NCI-H146 treated with DMSO at 0.1 percent for 48 hours (cell line): ENCODE results near the gene GALNT18.

ENCODE experiments used
- DNase-seq: peaks from one replicate; lab custom pipeline; 2025; ENCODE audit not compliant: unreplicated experiment; lab: John Stamatoyannopoulos, UW

Gene GALNT18

DNA sequence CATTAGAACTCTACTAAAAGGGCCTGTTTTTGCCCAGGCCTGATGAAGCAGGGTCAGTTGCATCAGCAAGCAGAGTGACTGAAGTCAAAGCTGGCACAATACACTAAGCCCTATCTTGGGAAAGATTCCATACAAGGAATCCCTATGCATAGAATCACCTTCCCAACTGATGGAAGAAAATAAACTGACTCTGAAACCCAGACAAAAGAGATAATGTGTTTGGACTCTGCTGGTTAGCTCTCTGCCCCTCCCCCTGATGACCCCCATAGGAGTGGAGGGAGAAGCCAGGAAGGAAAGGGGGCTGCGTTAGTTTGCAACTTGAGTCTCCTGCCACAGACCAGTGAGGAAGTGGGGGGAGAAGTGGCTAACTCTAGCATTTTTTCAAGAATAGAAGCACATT is 32.9 kb downstream of the GALNT18 start:
- DNase-seq, result no peak

DNA sequence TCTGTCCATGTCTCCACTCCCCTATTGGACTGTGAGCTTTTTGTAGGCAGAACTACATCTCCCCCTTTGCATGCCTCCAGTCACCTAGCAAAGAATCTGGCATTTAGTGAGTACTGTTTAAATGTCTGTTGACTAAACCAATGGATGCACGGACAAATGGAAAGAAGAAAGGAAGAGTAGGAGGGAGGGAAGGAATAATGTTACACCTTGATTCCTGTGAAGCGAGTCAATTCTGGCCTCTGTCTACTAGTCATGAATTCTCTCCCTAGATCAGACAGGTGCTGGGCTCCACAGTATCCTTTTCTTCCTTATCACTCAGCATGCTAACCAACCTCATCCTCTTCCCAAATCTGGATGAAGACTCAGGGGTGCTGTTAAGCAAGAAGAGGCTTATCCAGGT is 33.6 kb downstream of the GALNT18 start:
- no peak for DNase-seq

DNA sequence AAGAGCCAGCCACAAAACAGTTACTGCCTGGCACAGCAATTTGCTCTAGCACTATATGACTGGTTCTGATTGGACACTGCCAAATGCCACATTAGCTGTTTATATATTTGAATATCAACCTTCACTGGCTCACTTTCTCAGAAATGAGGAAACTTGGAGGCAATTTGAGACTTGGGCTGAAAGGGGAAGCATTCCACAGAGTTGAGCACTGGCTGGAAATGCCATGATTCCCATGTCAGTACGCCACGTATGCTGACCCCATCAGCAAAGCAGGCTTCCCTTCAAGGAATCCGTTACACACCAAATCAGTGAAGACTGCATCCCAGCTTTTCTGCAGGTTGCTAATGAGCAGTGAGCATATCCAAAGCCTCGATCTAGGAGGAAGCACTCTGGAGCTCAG is 34.7 kb downstream of the GALNT18 start:
- DNase-seq, result no peak

DNA sequence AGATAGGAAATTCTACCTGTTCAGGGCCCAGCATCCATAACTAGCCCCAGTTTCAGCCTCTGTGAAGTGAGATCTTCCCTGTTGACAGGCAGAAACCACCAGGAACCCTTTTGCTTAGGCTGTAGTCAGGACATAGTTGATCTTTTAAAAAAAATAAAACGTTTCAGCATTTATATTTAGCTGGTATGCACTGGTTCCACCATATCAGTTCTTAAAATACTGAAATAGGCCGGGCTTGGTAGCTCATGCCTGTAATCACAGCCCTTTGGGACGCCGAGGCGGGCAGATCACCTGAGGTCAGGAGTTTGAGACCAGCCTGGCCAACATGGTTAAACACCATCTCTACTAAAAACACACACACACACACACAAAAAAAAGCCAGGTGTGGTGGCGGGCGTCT is 35.3 kb downstream of the GALNT18 start:
- DNase-seq, result no peak

DNA sequence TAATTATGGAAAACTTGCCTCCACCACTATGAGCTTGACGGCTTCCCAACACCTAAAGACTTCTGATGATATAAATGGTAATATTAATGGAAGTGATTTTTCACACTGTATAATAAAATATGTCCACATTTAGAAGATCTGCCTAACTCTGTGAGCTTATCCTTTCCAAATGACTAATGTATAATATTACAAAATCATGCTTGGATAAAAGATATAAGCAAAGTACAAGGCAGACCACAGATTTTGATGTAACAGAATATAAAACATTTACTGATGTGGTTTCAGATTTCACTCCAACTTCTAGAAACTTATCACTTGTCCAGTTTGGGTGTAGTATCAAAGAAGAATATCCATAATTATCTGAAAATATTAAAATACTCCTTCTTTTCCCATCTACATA is 36.9 kb downstream of the GALNT18 start:
- no peak for DNase-seq

DNA sequence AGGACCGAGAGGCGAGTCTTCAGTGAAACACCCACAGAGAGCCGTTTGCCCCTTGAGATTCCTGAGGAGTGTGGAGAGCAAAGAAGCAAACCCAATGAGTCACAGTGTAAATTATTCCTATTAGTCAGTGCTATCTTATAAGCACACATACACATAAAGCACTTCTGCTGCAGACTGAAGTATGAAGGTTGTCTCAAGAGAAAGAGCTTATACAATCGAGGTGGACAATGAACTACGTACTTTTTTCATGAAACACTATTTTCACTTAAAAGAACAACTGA is 37.3 kb downstream of the GALNT18 start:
- no peak for DNase-seq

DNA sequence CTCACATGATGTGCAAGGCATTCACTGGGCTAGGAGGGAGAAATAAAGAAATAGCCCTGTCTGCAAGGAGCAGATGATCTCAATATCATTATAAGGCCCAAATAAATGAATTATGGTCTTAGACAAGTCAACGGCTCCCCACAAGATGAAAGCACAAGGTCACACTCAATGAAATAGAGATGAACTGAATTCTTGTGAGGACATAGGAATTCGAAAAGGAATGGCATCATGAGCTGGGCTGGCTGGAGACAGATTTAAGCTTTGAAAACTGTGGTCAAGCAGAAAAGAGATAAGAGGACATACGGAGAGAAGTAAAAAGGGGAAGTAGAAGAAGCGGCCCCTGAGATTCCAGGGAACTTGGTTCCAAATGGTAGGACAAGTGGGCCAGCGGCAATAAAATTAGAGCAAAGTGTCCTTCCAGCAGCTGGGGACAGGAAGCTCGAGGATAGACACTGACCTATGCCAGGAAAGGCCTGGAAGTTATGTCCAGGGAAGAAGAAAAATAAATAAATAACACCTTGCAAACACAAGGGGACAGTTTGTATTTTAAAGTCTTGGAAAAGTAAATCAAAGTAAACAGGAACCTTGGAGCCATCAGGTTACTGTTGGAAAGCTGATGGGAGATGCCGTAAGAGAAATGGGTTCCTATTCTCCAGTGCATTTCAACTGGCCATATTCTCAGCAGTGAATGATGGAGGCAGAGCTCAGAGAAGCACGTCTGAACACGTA is 37.8 kb downstream of the GALNT18 start:
- no peak for DNase-seq

DNA sequence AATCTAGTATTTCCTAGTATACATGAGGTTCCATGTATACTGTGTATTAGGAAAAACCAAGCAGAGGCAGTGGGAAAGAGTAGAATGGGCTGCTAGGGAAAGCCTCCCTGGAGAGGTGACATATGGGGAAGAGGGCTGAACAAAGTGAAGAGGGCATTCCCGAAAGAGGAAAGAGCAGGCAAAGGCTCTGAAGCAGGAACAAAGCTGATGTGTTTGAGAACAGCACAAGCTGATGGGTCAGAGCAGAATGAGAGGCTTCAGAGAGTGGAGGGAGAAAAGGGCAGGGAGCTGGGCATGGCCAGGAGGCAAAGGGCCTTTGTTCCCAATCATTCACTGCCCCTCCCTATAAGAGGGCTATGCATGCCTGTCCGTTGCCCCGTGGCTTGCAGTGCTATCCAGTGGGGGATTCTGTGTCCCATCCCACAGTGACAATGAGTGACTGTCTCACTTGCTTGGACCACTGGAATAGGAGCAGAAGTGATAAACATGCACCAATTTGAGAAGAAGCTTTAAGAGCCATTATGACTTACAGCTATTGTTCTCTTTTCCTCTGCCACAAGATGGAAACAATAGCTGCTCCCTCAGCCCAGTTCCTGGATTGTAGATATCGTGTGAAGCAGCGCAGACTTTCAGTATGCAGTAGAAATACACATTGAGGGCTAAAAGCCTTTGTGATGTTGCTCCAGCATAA is 39.6 kb downstream of the GALNT18 start:
- DNase-seq, result no peak

DNA sequence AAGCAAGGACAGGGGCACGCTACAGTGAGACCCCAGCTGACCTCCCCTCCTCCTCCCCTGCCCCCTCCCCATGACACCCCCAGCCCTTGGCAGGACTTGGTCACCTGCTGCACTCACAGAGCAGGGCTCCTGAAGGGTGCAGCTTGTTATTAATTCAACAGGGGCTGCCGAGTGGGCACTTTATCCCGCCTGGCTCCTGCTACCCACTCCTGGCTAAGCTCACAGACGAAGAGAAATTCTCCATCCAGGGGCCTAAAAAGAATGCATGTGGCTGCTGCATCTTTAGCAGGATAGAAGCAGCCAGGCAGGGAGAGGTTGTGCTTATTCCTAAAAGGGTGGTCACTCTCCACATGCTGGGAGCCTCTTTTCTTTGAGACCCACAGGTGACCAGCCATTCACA is 40.3 kb downstream of the GALNT18 start:
- DNase-seq, result no peak

DNA sequence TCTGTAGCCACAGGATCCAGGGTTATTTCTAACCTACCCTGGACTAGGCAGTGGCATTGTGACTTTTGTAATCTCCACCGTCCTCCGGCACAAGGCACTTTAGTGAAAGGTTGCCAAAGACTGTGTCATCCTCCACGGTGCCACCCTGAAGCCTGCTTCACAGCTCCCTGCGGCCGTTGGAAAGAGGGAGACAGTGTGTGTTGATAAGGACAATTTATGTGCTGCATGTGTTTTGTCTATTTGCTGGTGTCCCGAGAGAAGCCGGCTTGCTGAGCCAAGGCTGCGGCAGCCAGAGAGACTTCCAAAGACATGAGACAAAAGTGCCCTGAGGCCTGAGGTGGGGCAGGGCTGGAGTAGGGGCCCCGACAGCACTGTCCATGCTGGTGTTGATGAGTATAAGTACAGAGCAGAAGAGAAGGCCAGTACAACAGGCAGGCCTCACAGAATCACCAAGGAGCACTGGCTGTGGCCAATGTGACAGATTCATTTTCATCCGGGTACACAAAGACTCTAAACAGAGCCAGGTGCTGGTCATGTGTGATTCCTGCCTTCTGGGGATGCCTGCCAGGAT is 40.9 kb downstream of the GALNT18 start:
- DNase-seq, result no peak

DNA sequence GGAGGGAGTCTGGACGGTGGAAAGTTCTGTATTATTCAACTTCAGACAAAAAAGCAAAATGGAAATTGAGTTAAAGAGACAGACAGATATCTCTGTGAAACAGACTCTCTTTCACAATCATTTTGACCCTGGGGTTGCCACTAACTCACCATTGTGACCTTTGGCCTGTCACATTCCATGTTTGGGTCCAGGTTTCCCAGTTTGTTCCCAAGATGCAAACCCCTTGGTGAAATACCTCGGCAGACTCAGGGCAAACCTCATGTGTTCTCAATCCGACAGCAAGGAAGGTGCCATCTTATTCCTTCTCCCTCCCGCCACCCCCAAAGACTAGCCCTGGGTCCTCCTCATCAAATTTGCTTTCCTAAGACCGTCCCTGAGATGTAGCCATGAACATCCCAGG is 41.8 kb downstream of the GALNT18 start:
- DNase-seq, result no peak

DNA sequence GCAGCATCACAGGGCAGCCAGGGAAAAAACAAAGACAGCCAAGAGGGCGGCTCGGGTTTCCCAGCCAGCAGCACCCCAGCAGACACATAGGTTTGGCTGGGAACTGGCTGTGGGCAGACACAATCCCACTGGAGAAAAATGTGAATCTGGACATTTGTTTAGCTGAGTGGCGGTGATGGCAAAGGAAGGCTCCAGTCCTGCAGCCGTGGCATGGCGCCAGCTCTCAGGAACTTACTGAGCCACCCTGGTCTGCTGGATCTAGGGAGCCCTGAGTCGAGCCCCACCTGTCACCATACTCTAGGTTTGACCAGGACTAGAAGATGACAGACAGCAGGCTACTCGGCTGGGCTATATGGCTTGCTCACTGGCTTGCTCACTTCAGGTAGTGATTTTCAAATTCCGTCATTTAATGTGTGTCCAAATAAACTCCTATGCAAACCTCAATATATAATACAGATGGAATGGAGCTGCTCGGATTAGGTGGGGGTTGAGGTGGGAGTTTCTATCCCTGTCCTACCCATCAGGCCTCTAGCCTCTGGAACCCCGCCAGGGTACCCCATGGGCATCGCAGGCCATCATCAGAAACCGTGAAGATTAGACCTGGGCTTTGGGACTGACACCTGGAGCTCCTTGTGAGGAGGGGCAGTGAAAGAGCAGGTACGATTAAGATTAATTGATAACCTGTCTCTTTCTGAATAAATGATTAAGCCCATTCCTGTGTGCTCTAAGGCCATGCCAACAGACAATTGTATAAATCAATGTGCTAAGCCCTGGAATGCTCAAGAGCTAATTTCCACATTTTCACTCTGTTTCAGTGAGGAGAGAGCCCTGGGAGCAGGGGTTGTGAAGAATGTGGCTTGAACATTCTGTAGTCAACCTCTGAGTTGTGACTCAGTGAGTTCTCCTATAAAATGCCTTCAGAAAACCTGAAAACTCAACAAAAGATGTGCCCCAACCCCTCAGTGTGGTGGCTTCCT is 42.5 kb downstream of the GALNT18 start:
- DNase-seq, result no peak

DNA sequence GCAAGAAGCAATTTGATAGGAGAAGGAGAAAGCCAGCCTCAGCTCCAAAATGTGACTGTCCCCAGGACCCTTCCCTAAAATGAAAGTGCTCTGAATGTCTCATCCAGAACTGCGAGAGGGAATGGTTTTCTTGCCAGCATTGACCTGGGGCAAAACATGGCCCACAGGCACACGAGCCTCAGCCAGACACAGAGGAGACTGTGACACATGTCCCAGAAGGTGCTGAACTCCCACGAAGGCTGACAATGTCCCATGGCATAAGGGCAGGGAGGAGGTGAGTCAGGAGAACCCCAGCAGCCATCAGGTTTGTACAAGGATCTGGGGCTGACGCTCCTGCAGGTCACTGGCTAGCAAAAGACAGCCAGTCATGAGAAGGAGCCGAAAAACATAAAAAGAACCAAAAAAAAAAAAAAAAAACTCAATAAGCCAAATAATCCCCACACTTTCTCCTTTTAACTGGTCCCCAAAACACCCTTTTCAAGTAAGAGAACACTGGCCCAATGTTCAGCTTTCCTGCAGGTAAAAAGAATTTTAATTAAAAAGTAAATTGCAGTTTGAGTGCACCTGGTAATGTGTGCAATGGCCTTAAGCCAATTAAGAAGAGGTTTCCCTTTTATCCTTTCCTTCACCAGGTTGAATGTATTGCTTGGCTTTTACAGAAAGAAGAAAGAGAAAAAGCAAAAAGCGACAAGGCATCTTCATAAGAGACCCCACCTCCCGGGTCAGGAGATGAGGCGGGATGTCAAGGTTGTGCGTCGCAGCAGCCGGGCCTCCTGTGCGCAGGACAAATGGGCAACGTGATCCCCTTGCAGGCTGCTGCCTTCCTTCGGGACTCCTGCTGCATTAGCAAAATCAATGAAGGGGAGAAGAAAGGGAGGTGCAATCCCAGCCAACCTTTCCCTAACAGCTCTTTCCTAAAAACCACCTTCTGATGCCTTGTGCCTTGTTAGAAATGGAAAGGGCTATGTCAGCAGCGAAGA is 43.6 kb downstream of the GALNT18 start:
- DNase-seq, result no peak

DNA sequence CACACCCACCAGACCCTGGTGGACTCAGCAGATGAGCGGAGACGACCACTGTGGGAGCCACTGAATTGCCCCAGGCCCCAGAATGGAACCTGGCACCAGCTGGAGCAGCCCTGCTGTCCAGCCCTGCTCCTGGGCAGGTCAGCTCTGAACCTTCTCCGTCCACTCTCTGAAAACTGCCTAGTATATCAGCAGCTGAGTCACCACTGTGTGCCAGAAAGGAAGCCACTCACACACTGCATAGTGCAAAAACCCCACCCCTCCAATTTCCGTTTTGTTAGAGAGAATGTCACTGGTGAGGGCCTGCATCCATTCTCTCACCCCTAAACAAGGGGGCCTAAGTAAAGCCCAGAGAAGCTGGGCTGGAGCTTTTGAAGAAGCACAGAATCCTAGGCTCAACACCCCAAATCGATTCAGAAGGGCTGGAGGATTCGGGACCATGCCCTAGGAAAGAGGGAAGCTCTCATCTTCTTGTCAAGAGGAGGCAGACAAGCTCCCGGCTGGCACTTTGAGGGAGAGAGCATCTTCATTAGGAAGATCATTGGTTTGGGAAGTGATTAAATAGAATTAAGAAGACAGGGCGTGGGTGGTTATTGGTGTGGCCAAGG is 44.5 kb downstream of the GALNT18 start:
- DNase-seq, result no peak

DNA sequence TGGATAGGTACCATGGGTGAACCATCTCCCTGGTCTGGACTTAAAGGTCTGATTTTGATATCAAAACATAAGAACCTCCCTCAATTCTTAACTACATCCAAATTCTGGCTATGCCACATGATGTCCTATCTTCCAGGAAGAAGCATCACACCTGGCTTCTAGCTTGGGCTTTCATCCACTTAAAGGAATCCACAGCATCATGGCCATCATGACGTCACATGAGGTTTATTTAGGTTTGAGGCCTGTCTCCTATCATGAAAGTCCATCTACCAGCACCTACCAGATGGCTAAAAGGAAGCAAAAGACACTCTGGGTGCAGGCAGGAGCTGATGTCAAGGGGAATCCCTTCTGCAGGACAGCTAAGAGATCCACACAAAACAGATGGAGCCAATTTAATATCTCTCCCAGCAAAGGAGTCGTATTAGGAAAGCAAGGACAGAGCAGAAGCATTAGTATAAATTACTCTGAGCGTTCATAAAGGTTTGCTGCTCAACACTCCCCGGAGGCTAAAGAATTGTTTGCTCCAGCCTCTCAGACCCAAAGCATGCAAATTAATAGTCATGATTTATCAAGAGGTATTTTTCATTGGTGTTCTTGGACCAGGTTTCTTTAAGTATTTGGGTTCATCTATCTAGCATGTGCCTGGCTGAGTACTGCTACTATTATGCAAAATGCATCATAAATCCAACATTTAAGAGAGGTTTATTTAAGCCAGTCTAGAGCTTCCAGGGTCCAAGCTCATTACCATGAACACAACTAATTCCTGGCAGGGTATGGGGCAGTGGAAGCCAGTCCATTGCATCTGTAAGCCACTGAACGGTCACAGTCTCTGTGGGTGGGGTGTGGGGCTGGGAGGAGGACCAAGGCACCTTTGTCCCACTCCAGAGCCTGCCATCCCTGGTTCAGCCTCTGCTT is 47.2 kb downstream of the GALNT18 start:
- no peak for DNase-seq

DNA sequence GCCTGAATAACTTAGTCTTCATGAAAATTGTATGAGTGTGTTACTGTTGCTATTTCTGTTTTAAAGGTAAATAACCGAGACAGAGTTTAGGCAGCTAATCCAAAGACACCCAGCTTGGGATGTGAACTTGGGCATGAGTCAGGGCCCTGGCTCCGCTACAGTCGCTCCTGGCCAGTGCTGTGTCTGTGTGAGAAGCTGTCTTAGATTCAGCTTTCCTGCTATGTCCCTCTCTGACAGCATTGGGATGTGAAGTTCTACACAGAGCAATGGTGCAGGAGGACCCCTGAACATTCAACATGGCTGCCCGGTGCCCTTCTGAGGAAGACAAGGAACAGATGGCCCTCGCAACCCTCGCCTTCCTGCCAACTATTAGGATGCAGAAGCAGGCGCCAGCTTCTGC is 49.4 kb downstream of the GALNT18 start:
- no peak for DNase-seq

DNA sequence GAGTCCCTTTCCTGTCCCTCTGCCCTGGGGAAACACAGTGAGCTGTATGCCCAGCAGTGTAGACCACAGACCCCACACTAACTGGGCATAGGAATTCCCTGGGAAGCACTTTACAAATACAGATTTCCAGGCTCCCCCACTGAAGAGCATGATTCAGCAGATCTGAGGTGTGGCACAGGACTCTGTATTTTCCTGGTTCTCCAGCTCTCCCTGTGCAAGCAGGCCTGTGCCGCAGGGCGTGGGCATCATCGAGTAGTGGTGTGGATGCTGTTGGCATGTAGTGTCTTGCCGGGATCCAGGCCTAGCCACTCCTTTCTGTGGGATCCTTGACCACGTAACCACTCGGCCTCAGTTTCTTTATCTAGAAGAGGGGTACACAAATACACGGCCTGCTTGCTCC is 49.9 kb downstream of the GALNT18 start:
- no peak for DNase-seq

DNA sequence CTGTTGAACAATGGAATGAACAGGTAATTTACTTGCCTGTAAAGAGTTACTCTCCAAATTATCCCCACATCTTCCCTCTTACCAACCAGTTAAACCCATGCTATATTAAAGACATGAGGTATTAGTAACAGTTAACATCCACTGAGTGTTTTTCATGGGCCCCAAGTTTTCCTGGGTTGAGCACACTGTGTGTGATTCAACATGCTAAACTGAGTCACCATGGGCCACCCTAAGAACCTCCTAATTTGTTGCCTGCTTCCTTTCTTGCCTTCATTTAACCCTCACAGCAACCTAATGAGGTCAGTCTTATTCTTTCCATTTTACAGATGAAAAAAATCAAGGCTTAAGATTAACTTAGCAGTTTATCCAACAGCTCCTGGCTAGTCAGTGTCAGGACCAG is 51.0 kb downstream of the GALNT18 start:
- no peak for DNase-seq

DNA sequence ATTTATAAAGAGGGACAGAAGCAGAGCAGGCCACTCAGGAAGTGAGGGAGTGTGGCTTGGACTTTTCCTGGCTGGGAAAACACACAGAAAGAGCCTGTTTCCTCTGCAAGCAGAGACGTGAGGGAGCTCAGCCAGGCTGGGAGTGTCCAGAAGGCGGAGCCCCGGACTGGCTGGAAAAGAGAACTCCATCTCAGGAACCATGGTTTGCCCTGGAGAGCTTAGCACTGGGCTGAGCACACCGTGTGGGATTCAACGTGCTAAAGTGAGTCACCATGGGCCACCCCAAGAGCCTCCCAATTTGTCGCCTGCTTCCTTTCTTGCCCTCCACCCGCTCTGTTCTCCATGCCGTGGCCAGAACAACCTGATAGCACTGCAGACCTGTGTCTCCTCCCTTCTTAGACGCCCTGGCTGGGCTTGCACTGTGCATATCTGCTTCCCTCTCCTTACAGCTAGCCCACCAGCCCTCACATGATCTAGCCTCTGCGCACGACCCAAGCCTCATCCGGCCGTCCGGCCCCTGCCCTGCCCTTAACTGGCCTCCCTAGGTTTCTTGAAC is 51.8 kb downstream of the GALNT18 start:
- DNase-seq, result no peak
